Middle frontal gyrus (tissue), 1 donor: ENCODE data around the gene AQP3.
"Not testable (repeated sequence)": the region's sequence is repeated elsewhere in the genome, so short reads cannot be mapped to it uniquely, and the experiment has no call there.

ENCODE experiments used
- DNase-seq: peaks from one replicate; pipeline ENCODE4 v3.0.0-alpha.2; 2015; ENCODE audit warnings: low spot score; ENCODE audit errors: extremely low spot score

AQP3 gene

DNA sequence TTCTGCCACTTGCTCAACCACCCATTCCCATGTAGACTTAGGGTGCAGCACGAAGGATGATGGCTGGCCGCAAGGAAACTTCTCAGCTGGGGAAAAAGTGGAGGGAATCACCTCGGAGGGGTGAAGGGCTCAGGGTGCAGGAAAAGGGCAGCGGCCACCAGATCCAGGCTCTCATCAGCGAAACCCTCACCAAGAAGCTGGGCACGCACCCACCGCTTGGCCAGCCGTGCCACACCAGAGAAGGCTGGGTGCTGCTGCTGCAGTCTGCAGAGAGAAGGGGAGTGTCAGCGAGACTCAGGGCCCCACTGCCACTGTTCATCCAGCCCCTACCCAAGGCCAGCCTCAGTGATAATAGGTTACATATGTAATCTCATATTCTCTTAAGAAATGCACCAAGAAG, 17.7 kb upstream of the AQP3 start:
- DNase-seq = no peak

DNA sequence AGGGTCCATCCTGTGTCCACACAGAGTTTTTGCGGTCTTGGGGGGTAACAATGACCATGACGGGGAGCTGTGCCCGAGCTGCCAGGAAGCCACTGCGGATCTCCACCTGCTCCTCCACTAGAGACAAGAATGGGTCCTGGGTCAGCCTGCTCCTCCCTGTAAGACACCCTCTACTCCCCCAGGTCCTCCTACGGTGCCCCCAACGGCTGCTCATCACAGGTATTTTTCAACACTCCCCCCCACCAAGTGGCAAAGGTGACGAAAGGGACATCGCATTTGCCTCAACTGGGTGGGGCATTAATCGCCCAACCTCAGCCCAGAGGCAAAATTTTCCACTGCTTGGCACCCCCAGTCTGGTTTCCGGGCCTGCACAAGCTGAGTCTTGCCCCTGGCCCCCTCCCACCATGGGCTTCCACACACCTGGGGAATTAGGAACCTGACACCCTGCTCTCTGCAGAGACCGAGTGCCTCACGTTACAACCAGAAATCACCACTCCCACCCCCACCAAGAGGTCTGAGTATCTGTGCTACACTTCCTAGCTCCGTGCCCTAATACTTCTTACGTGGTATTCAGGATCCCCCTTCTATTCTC, 16.7 kb upstream of the AQP3 start:
- DNase-seq = no peak

DNA sequence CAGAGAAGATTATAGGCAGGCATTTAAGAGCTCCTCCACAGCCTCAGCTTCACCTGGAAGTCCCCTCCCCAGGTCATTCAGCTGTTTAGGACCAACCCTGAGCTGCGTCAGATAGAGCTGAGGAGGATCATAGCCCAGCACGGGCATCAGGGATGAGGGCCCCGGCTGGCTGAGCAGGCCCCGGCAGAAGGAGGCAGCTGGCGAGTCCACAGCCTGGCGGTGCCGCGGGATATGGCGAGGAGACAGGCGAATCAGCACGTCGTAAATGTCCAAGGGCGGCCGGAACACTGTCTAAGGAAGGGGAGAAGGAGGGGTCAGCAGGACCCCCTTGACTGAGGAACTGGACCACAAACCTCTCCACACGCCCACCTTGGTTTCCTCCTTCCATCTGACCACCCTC, 15.8 kb upstream of the AQP3 start:
- no peak for DNase-seq

DNA sequence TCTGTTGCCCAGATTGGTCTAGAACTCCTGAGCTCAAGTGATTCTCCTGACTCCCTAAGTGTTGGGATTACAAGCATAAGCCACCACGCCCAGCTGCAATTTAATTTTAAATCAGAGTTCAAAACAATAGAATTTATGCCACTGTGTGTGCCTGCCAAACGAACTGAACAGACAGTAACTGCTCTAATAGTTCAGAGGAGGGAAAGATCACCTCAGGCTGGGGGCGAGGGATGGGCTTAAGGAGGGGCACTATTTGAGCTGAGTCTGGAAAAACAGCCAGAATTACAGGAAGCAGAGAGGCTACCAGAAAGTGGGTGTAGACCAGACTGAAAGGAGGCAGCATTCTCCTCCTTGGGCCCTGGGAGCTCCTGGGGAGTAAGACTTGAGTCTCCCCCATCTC, 14.1 kb upstream of the AQP3 start:
- no peak for DNase-seq

DNA sequence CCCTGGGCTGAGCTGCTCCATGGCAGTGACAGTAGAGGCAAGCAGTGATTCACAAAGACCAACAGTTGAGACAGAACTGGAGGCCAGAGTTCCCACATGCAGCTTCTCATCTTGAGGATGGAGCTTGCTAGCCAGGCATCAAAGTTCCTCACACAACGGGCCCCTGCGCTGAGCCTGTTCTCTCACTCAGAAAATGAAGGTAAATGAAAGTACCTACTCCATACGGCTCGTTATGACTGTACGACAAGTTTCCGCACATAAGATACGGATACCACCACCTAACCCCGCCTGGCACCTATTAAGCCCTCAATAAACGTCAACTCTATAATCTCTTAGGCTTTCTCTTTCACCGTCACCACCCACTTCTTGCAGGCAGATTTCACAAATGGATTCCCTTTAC, 13.5 kb upstream of the AQP3 start:
- no peak for DNase-seq

DNA sequence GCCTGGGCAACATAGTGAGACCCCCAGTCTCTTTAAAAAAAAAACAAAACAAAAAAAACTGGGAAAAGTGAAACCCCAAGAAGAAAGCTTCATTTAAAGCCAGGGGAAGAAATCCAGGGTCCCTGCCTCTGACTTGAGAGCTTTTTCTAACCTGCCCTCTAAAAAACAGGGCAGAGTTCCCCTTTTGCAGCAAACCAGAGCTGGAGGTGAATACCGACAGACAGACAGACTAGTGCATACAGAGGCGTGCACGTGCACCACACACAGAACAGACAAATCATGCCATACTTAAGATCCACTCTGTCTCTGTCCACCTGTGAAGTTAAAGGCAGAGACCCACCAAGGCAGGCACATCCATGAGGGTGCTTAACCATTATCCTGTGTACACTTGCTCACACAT, 11.7 kb upstream of the AQP3 start:
- no peak for DNase-seq

DNA sequence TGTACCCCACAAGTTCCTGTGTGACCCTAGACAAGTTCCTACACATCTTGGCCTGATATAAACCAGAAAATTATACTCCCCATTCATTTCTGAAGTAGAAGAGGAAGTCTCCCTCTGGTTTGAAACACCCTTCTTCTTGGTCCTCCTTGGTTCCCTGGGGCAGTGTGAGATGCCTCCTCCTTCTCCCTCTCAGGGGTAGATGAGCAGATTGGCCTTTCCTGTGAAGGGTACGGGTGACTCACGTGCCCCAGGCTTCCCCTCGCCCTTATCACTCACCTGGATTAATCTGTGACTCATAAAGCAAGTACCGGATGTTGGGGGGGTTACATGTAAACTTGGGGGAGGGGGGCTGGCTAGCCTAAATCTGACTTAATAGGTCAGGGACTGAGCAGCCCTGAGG, 11.1 kb upstream of the AQP3 start:
- DNase-seq = no peak

DNA sequence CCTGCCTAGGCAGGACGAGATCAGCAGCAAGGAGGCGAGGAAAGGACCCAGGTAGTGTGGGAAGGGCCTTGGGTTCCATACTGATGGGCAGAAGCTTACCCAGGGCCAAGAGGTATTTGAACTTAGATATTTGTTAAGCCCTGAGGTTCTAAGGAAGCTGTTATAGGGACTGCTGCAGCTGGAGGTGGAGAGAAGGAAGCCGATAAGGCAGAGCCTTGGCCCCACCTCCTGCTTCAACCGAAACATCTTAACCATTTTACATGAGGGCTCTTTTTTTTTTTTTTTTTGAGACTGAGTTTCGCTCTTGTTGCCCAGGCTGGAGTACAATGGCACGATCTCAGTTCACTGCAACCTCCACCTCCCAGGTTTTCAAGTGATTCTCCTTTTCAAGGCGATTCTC, 8.6 kb upstream of the AQP3 start:
- DNase-seq = no peak

DNA sequence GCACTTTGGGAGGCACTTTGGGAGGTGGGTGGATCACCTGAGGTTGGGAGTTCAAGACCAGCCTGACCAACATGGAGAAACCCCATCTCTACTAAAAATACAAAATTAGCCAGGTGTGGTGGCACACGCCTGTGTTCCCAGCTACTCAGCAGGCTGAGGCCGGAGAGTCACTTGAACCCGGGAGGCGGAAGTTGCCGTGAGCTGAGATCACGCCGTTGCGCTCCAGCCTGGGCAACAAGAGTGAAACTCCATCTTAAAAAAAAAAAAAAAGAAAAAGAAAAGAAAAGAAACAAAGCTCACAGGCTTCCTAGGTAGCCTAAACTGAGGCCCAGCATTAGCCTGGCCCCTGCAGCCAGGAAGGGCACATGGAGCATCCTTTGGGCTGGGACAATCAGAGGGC, 8.1 kb upstream of the AQP3 start:
- not testable (repeated sequence) for DNase-seq

DNA sequence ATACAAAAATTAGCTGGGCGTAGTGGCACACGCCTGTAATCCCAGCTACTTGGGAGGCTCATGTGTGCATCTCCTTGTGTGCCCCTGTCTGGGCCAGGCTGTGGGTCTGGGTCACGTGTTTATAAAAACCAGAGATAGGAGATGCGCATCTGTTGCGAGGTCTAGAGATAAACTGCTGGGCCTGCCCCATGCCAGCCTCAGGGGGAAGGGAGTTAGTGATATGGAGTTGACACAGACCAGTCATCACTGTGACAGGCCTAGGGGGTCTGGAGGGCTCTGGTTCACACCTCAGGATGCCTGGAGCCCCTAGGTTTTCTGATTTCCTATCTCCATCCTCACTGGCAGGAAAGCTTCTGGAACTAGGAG, 7.3 kb upstream of the AQP3 start:
- DNase-seq = not testable (repeated sequence)

DNA sequence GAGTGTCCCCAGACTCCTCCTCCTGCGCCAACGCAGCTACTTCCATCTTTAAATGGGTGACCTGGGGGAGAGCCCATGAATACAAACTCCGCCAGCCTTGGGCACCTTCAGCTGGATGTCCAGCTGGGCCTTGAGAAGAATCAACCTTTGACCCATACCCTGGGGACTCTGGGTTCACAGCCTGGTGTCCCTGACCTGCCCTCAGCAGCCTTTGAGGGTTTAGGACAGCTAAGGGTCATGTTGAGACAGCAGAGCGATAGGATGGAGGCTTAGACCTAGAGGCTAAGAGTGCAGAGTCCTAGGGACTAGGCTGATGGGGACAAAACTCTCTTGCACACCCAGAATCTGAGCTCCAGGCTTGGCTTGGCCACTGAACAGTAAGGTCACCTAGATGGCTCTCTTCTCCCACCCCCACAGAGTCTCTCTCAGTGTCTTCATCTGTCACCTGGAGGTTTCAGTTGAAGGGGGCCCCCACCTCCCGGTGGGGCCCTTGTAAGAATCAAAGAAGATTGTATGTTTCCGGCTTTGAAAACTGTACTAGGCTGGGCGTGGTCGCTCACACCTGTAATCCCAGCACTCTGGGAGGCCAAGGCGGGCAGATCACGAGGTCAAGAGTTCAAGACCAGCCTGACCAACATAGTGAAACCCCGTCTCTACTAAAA, 6.7 kb upstream of the AQP3 start:
- DNase-seq = no peak

DNA sequence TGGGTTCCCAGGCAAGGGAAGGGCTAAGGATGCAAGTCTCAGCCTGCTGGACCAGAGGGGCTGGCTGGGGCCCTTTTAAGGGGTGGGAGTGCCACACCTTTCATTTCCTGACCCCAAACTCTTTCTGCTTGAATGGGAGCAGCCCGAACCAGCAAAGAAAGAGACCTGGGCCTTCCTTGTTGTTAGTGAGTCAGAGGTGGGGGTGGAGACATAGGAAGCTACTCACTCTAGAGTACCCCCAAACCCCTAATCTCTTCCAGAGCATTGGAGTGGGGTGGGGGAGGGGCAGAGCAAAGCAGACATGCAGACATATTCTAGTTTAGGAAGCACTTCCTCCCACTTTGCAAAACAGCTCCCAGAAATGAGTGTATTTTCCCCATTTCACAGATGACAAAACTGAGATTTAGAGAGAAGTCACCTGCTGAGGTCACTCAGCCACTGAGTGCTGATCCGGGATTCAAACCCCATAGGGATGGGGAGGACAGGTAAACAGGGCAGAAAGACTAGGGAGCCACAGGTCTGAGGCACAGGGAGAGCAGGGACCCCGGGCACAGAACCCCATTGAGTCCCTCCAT, 6.0 kb upstream of the AQP3 start:
- no peak for DNase-seq

DNA sequence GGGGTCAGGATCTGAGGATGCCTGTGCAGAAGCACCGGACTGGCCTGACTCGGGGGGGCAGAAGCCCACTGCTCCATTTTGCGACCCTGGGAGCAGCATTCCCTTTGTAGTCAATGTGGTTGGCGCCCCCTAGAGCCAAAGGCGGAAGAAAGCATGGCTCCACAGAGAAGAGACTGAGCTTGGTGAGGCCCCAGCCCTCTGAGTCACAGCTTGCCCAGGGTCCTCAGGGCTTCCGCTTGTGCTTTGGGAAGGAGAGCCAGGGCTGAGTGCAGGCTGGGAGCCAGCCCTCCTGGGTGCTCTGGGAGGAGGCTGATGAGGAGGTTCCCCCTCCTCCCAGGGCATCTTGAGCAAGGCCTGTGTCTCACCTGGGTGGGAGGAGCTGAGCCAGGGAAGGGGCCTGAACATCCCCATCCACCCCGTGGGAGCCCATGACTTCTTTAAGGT, 5.5 kb upstream of the AQP3 start:
- no peak for DNase-seq

DNA sequence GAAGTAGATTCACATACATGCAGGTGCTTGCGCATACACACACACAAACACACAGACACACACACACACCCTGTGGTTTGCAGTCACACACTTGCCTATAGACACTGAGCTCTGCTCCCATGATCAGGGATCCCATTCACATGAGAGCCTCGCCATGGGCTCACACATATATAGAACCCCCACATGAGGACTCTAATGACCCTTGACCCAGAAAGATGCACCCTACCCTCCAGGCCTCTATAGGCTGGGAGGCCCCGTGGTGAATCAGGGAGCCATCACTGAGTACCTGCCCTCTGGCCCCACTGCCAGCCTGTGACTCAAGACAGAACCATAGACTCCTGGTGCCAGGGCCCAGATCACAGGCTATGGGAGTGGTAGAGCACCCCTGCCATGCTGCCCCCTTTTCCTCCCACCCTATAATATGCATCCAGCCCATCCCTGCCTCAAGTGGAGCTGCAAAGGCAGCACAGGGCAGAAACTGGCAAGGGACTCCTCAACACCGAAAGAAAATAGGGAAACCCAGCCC, 3.3 kb upstream of the AQP3 start:
- no peak for DNase-seq

DNA sequence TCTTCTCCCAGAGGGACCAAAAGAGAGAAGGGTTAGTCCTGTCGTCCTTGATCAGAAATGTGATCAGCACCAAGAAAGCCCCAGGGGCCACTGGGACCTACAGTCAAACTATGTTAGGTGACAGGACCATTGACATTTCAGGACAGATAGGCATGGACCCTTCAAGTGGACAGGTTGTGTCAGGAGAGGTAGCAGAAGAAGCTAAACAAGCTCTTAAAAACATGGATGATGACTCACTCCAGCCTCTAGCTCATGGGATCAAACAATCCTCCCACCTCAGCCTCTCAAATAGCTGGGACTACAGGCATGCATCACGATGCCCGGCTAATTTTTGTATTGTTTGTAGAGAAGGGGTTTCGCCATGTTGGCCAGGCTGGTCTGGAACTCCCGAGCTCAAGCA, 2.3 kb upstream of the AQP3 start:
- no peak for DNase-seq

DNA sequence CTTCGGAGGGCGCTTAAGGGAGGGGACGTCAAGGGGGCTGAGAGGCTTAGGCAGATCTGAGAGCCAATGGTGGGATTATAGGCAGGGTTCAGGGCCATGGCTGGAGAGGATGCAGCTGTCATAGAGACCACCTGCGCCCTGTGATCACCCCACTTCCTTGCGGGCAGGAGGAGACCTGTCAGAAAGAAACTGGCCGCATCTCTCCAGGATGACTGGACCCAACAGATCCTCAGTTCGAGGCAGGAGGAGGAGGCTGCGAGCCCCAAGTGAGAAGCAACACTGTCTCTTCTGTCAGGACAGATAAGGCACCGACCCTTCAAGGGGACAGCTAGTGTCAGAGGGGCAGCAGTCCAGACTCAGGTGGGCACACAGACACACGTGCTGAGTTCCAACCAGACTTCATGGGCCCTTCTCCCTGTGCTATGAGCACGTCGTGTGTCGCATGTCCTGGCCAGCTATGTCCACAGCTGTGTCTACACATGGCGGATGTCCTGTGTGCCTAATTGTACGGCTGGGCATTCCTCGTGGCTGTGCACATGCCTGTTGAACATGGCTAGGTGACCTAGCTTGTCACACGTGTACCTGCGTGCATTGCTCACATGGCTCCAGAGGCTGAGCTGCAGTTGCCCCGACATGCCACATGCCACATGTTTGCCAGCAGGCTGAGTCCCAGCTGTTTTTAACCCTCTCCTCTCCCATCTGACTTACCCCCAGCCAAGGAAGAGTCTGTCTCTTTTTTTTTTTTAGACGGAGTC, 583 bp upstream of the AQP3 start:
- no peak for DNase-seq

DNA sequence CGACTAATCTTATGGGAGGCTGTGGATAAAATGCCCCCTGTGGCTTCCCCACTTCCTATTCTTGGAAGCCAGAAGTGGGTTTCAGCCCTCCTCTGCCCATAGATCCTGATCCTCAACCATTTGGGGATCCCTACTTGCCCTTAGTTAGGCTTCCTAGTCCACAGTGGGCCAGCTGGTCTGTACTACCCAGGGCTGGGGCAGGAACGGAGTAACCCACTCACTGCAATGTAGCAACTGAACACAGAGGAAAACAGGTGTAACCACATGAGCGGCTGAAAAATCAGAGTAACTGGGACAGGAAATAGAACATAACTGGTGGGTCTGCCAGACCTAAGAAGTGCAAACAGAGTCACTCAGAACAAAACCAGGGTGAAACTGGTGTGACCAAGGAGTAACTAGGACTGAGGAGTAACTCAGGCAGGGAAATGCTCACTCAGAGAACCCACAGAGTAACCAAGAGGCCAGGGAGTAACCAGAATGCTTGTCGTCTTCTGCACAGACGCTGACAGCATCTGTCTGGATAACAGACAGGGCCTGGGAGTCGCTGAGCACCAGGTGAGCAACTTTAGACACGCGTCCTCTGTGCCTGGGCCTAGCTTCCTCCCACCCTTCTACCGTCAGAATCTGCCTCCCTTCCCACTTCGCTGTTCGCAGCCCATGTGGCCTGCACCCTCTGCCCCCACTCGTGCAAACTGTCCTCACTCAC, 1.0 kb downstream of the AQP3 start:
- DNase-seq = no peak

DNA sequence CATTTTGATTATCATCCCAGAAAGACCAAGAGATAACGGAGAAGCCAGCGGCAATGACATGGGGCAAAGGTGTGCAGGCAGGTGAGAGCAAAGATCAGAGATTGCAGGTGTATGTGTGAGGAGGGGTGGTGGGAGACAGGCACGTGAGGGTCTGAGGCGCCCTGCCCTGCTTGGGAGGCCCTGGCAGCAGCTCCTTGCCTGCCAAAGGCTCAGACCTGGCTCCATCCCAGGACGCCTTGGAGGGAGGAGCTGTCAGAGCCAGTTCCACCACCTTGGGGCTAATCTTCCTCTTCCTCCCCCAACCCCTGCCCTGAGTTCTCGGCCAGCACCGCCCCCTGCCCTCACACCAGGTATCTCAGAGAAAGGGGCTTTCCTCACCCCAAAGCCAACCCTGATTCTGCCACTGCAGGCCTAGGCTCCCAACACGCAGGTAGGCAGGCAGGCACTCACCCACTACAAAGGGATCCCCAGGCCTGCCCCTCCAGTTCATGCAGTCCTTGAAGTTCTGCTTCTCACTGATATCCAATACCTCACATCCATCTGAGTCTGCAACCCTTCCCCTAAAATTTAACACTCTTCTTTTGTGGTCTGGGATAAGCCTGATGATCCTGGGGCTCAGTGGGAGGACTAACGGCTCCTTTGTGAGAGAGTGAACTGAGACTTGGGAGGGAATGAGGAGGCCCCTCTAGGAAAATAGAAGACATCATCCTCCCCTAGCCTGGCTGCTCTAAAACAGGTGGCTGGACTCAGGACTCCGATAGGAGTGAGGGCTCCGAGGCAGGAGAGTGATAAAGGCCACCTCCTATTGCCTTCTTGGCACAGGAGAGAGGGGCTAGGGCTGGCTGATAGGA, 1.8 kb downstream of the AQP3 start:
- DNase-seq = no peak

DNA sequence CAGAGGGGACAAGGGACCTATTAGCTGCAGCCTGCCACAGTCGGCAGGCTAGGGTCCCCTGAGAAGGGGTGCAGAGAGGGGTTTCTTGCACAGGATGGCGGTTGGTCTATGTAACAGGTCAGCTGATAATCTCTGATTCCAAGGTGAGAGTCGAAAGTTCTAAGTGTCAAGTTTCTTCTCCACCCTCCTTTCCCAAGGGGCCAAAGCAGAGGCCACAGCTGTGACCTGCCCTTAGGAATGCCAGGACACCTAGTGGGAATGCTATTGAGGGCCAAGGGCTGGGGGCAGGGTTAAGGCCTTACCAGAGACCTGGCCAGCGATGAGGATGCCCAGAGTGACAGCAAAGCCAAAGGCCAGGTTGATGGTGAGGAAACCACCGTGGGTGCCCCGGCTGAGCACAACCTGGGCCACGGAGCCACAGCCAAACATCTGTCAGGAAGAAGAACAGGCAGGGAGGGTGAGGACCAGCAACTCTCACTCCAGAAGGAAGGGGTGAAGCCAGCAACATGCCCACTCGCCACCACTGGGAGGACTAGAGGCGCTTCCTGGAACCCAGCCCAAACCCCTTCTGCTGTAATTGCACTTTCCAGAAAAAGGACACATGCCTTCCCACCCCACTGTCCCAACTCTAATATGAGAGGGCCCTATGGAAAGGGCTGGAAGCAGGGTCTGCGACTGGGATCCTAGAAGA, 3.8 kb downstream of the AQP3 start:
- no peak for DNase-seq

DNA sequence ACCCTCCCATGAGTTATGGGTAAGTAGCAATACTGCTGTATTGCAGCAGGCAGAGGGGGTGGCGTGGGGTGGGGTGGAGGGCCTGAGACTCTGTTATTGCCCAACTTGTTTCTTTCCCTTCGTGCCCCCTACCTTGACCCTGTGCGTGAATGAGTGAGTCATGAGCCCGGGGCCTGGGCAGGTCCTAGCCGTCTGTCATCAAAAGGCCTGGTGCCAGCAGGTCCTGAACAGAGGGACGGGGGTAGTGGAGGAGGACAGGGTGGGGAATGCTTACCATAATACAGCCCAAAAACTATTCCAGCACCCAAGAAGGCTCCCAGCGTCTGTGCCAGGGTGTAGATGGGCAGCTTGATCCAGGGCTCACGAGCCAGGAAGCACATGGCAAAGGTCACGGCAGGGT, 4.3 kb downstream of the AQP3 start:
- DNase-seq = no peak
